Peyer's patch (tissue), 4 donors: Measurements from ENCODE around the gene MTUS2.

Experiments used
- POLR2A ChIP-seq, 2 donors: fragments of 450-650 bp; IDR thresholded peaks; one replicate each; pipeline ENCODE4 v1.5.1; 2017; ENCODE audit warnings: antibody characterized with exemption in 2 of 2, mild to moderate bottlenecking in 2 of 2, moderate library complexity in 2 of 2
- TF ChIP-seq, protein P1 (sequence below), 6 experiments: fragments of 450-650 bp in 4 of 6; fragments of 200-600 bp in 2 of 6; sonication (generic) in 1 of 6; IDR thresholded peaks; one replicate each; pipeline ENCODE4 v1.5.1; 2017 to 2019; ENCODE audit warnings: antibody characterized with exemption in 6 of 6, mild to moderate bottlenecking in 3 of 6, moderate library complexity in 1 of 6

DNA sequence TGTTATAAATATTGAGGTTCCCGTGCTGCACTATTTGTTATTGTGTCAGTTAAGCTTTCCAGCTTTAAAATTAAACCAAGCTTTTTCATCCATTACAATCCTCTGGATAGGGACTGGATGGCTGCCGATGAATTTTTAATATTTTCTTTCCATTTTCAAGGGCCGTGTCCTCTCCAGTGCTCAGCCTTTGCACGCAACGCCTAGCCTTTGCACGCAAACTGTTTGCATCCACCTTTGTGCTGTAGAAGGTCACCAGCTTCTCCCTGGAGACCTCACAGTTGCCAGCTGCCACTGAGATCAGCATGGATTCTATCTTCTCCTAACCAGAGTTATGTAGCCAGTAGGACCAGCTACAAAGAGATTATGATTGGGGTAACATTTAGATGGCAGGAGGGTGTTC lies 534.9 kb downstream of the MTUS2 start:
- TF ChIP-seq POLR2A (IDR thresholded peaks at IDR 0.05), result no peak
- TF ChIP-seq, protein P1, sequence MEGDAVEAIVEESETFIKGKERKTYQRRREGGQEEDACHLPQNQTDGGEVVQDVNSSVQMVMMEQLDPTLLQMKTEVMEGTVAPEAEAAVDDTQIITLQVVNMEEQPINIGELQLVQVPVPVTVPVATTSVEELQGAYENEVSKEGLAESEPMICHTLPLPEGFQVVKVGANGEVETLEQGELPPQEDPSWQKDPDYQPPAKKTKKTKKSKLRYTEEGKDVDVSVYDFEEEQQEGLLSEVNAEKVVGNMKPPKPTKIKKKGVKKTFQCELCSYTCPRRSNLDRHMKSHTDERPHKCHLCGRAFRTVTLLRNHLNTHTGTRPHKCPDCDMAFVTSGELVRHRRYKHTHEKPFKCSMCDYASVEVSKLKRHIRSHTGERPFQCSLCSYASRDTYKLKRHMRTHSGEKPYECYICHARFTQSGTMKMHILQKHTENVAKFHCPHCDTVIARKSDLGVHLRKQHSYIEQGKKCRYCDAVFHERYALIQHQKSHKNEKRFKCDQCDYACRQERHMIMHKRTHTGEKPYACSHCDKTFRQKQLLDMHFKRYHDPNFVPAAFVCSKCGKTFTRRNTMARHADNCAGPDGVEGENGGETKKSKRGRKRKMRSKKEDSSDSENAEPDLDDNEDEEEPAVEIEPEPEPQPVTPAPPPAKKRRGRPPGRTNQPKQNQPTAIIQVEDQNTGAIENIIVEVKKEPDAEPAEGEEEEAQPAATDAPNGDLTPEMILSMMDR (IDR thresholded peaks at IDR 0.05), result no peak
